ENCODE data around the gene PLXNC1. TPM values are rescaled to one million over a fixed set of nuclear protein-coding genes. Genes with fewer than 3 reads are reported as not detected.

The PLXNC1 gene
- total RNA-seq, 6 donors from 2014 or later, result 14.1 to 51.3 (median 24.6) TPM

GRCh38 chr12:94179723-94180122, 31.3 kb downstream of the PLXNC1 start:
- no peak overlapping the region for H3K4me3 ChIP-seq
- H3K9me3 ChIP-seq, result peaks cover 0 to 6% (median 3%) of the 10 kb centered on the region in 4 donors
- peak overlapping the region in 1 of 4 donors; percentile 26 for H3K27ac ChIP-seq
- DNase-seq (no peak), ATAC-seq (ENCODE audit: low FRiP score in 2 of 2) (no peak)
- no peaks in the 10 kb centered on the region for H3K27me3 ChIP-seq
- no peaks in the 10 kb centered on the region for H3K36me3 ChIP-seq
- peaks cover 0 to 7% (median 4%) of the 10 kb centered on the region in 4 donors for H3K4me1 ChIP-seq
- TF ChIP-seq POLR2AphosphoS5 (IDR thresholded peaks at IDR 0.05) (no peak), POLR2A (IDR thresholded peaks at IDR 0.05) (no peak)
- WGBS, 2 donors, result 61 to 97% methylated on average over 3 of the region's 3 CpGs

GRCh38 chr12:94180558-94181296, 32.4 kb downstream of the PLXNC1 start:
- peaks cover 0 to under 1% (median 0%) of the 10 kb centered on the region in 4 donors for H3K4me1 ChIP-seq
- H3K9me3 ChIP-seq, result peaks cover 0 to 6% (median 3%) of the 10 kb centered on the region in 4 donors
- no peaks in the 10 kb centered on the region for H3K36me3 ChIP-seq
- TF ChIP-seq EP300 (IDR thresholded peaks at IDR 0.05), result no peak
- TF ChIP-seq POLR2A (IDR thresholded peaks at IDR 0.05), result no peak
- TF ChIP-seq POLR2AphosphoS5 (IDR thresholded peaks at IDR 0.05), result no peak
- TF ChIP-seq CTCF (IDR thresholded peaks at IDR 0.05), result no peak
- DNase-seq, result peak in 1 of 2 donors; percentile 47
- ATAC-seq (ENCODE audit: low FRiP score in 2 of 2), result peak; percentile 34 to 68
- H3K27me3 ChIP-seq, result no peaks in the 10 kb centered on the region
- no peak overlapping the region for H3K4me3 ChIP-seq
- WGBS, 2 donors, result 76 to 77% methylated on average over 6 of the region's 6 CpGs
- H3K27ac ChIP-seq, result peak overlapping the region in 2 of 4 donors; percentile 26 to 49

GRCh38 chr12:94182986-94183707, 34.8 kb downstream of the PLXNC1 start:
- 68 to 76% methylated on average over 5 of the region's 5 CpGs for WGBS, 2 donors
- no peak for ATAC-seq (ENCODE audit: low FRiP score in 2 of 2)

GRCh38 chr12:94183708-94184379, 35.5 kb downstream of the PLXNC1 start:
- no peaks in the 10 kb centered on the region for H3K27me3 ChIP-seq
- H3K9me3 ChIP-seq, result no peaks in the 10 kb centered on the region
- no peak overlapping the region for H3K27ac ChIP-seq
- peaks cover 0 to 5% (median 0%) of the 10 kb centered on the region in 4 donors for H3K36me3 ChIP-seq
- TF ChIP-seq EP300 (IDR thresholded peaks at IDR 0.05), result no peak
- no peak for TF ChIP-seq POLR2A (IDR thresholded peaks at IDR 0.05)
- TF ChIP-seq CTCF (IDR thresholded peaks at IDR 0.05), result no peak
- TF ChIP-seq POLR2AphosphoS5 (IDR thresholded peaks at IDR 0.05), result no peak
- no peak for ATAC-seq (ENCODE audit: low FRiP score in 2 of 2)
- 85 to 92% methylated on average over 9 of the region's 9 CpGs for WGBS, 2 donors
- no peak for DNase-seq
- H3K4me1 ChIP-seq, result no peaks in the 10 kb centered on the region
- H3K4me3 ChIP-seq, result no peak overlapping the region

More at GRCh38 chr12:94182986-94183707, 34.8 kb downstream of the PLXNC1 start:
- Histone ChIP-seq H3K9me3 (peaks cover 0 to 2% (median under 1%) of the 10 kb centered on the region in 4 donors), H3K36me3 (peaks cover 0 to 5% (median 0%) of the 10 kb centered on the region in 4 donors), H3K27ac (no peak overlapping the region), H3K4me3 (no peak overlapping the region), H3K27me3 (no peaks in the 10 kb centered on the region), H3K4me1 (no peaks in the 10 kb centered on the region)
- TF ChIP-seq CTCF (IDR thresholded peaks at IDR 0.05) (no peak), POLR2AphosphoS5 (IDR thresholded peaks at IDR 0.05) (no peak)
- no peak for DNase-seq

Measured in upper lobe of left lung (tissue), 6 donors.